ENCODE data around the gene VSX2.
A peak's percentile ranks its signal among the peaks of the same experiment; 100 is the strongest.

VSX2 gene

GRCh38 chr14:74246542-74246941 is 7.3 kb downstream of the VSX2 start:
- WGBS, result 61% methylated on average over 8 of the region's 8 CpGs
- H3K4me3 ChIP-seq (ENCODE audit: low read length), result no peak overlapping the region
- peaks cover 17% of the 10 kb centered on the region for H3K4me1 ChIP-seq (ENCODE audit: insufficient read depth, low read length)
- no peak overlapping the region for H3K9ac ChIP-seq (ENCODE audit: low read depth, low read length)
- H3K9me3 ChIP-seq (ENCODE audit: insufficient read depth, low read depth, low read length), result no peaks in the 10 kb centered on the region
- H3K36me3 ChIP-seq (ENCODE audit: insufficient read depth, low read length), result no peaks in the 10 kb centered on the region
- no peak overlapping the region for H3K27ac ChIP-seq (ENCODE audit: low read depth, low read length)
- peaks cover 55% of the 10 kb centered on the region for H3K27me3 ChIP-seq (ENCODE audit: insufficient read depth, low read length)

- H3K36me3 ChIP-seq (ENCODE audit: insufficient read depth, low read length), result no peaks in the 10 kb centered on the region
- peaks cover 9% of the 10 kb centered on the region for H3K4me1 ChIP-seq (ENCODE audit: insufficient read depth, low read length)
- no peak overlapping the region for H3K4me3 ChIP-seq (ENCODE audit: low read length)
- H3K27ac ChIP-seq (ENCODE audit: low read depth, low read length), result no peak overlapping the region
- WGBS, result 66% methylated on average over 6 of the region's 6 CpGs
- H3K27me3 ChIP-seq (ENCODE audit: insufficient read depth, low read length), result peaks cover 46% of the 10 kb centered on the region
- H3K9ac ChIP-seq (ENCODE audit: low read depth, low read length), result no peak overlapping the region
- H3K9me3 ChIP-seq (ENCODE audit: insufficient read depth, low read depth, low read length), result no peaks in the 10 kb centered on the region
Observed at GRCh38 chr14:74248017-74248416, 8.8 kb downstream of the VSX2 start.

GRCh38 chr14:74249433-74250375 is 10.5 kb downstream of the VSX2 start:
- Histone ChIP-seq H3K4me1 (ENCODE audit: insufficient read depth, low read length) (peaks cover 8% of the 10 kb centered on the region), H3K27ac (ENCODE audit: low read depth, low read length) (no peak overlapping the region), H3K27me3 (ENCODE audit: insufficient read depth, low read length) (peaks cover 31% of the 10 kb centered on the region)

GRCh38 chr14:74255281-74255680 is 16.0 kb downstream of the VSX2 start:
- H3K4me1 ChIP-seq (ENCODE audit: insufficient read depth, low read length), result no peaks in the 10 kb centered on the region
- no peak overlapping the region for H3K9ac ChIP-seq (ENCODE audit: low read depth, low read length)
- H3K36me3 ChIP-seq (ENCODE audit: insufficient read depth, low read length), result no peaks in the 10 kb centered on the region
- no peak overlapping the region for H3K4me3 ChIP-seq (ENCODE audit: low read length)
- H3K27me3 ChIP-seq (ENCODE audit: insufficient read depth, low read length), result peaks cover 33% of the 10 kb centered on the region
- no peaks in the 10 kb centered on the region for H3K9me3 ChIP-seq (ENCODE audit: insufficient read depth, low read depth, low read length)
- no peak overlapping the region for H3K27ac ChIP-seq (ENCODE audit: low read depth, low read length)
- 84% methylated on average over 3 of the region's 3 CpGs for WGBS

More at GRCh38 chr14:74249433-74250375, 10.5 kb downstream of the VSX2 start:
- Histone ChIP-seq H3K9me3 (ENCODE audit: insufficient read depth, low read depth, low read length) (no peaks in the 10 kb centered on the region), H3K4me3 (ENCODE audit: low read length) (no peak overlapping the region), H3K9ac (ENCODE audit: low read depth, low read length) (no peak overlapping the region), H3K36me3 (ENCODE audit: insufficient read depth, low read length) (no peaks in the 10 kb centered on the region)
- WGBS, result 85% methylated on average over 11 of the region's 12 CpGs

- Histone ChIP-seq H3K36me3 (ENCODE audit: insufficient read depth, low read length) (no peaks in the 10 kb centered on the region), H3K27ac (ENCODE audit: low read depth, low read length) (no peak overlapping the region), H3K9me3 (ENCODE audit: insufficient read depth, low read depth, low read length) (no peaks in the 10 kb centered on the region), H3K4me1 (ENCODE audit: insufficient read depth, low read length) (no peaks in the 10 kb centered on the region), H3K4me3 (ENCODE audit: low read length) (peak overlapping the region; percentile 72), H3K9ac (ENCODE audit: low read depth, low read length) (no peak overlapping the region), H3K27me3 (ENCODE audit: insufficient read depth, low read length) (peaks cover 31% of the 10 kb centered on the region)
- WGBS, result 16% methylated on average over 68 of the region's 68 CpGs
Observed at GRCh38 chr14:74257078-74257940, 18.1 kb downstream of the VSX2 start.

GRCh38 chr14:74257941-74258763 is 18.9 kb downstream of the VSX2 start:
- peak overlapping the region; percentile 72 for H3K4me3 ChIP-seq (ENCODE audit: low read length)
- H3K9me3 ChIP-seq (ENCODE audit: insufficient read depth, low read depth, low read length), result no peaks in the 10 kb centered on the region
- WGBS, result 5% methylated on average over 46 of the region's 56 CpGs
- H3K4me1 ChIP-seq (ENCODE audit: insufficient read depth, low read length), result no peaks in the 10 kb centered on the region
- H3K27me3 ChIP-seq (ENCODE audit: insufficient read depth, low read length), result peaks cover 31% of the 10 kb centered on the region
- H3K9ac ChIP-seq (ENCODE audit: low read depth, low read length), result peak overlapping the region; percentile 20; the same call in 1 of the 2 replicates
- H3K36me3 ChIP-seq (ENCODE audit: insufficient read depth, low read length), result no peaks in the 10 kb centered on the region
- no peak overlapping the region for H3K27ac ChIP-seq (ENCODE audit: low read depth, low read length)

GRCh38 chr14:74258764-74259035 is 19.5 kb downstream of the VSX2 start:
- H3K27ac ChIP-seq (ENCODE audit: low read depth, low read length), result no peak overlapping the region
- H3K9ac ChIP-seq (ENCODE audit: low read depth, low read length), result no peak overlapping the region
- WGBS, result 65% methylated on average over 3 of the region's 3 CpGs
- H3K4me1 ChIP-seq (ENCODE audit: insufficient read depth, low read length), result no peaks in the 10 kb centered on the region
- H3K4me3 ChIP-seq (ENCODE audit: low read length), result peak overlapping the region; percentile 72
- H3K9me3 ChIP-seq (ENCODE audit: insufficient read depth, low read depth, low read length), result no peaks in the 10 kb centered on the region
- H3K27me3 ChIP-seq (ENCODE audit: insufficient read depth, low read length), result peaks cover 30% of the 10 kb centered on the region
- no peaks in the 10 kb centered on the region for H3K36me3 ChIP-seq (ENCODE audit: insufficient read depth, low read length)

GRCh38 chr14:74259513-74259912 is 20.3 kb downstream of the VSX2 start:
- Histone ChIP-seq H3K27ac (ENCODE audit: low read depth, low read length) (no peak overlapping the region), H3K4me1 (ENCODE audit: insufficient read depth, low read length) (no peaks in the 10 kb centered on the region), H3K36me3 (ENCODE audit: insufficient read depth, low read length) (no peaks in the 10 kb centered on the region), H3K9me3 (ENCODE audit: insufficient read depth, low read depth, low read length) (no peaks in the 10 kb centered on the region), H3K9ac (ENCODE audit: low read depth, low read length) (no peak overlapping the region), H3K27me3 (ENCODE audit: insufficient read depth, low read length) (peaks cover 30% of the 10 kb centered on the region), H3K4me3 (ENCODE audit: low read length) (no peak overlapping the region)
- WGBS, result 92% methylated on average over 12 of the region's 12 CpGs

GRCh38 chr14:74260525-74261233 is 21.4 kb downstream of the VSX2 start:
- Histone ChIP-seq H3K9ac (ENCODE audit: low read depth, low read length) (no peak overlapping the region), H3K27me3 (ENCODE audit: insufficient read depth, low read length) (peaks cover 30% of the 10 kb centered on the region), H3K27ac (ENCODE audit: low read depth, low read length) (no peak overlapping the region), H3K4me1 (ENCODE audit: insufficient read depth, low read length) (no peaks in the 10 kb centered on the region), H3K36me3 (ENCODE audit: insufficient read depth, low read length) (no peaks in the 10 kb centered on the region), H3K9me3 (ENCODE audit: insufficient read depth, low read depth, low read length) (no peaks in the 10 kb centered on the region), H3K4me3 (ENCODE audit: low read length) (no peak overlapping the region)
- WGBS, result 93% methylated on average over 29 of the region's 29 CpGs

- H3K9me3 ChIP-seq (ENCODE audit: insufficient read depth, low read depth, low read length), result no peaks in the 10 kb centered on the region
- H3K27me3 ChIP-seq (ENCODE audit: insufficient read depth, low read length), result peaks cover 30% of the 10 kb centered on the region
- no peak overlapping the region for H3K9ac ChIP-seq (ENCODE audit: low read depth, low read length)
Observed at GRCh38 chr14:74261288-74261687, 22.0 kb downstream of the VSX2 start.

More at GRCh38 chr14:74261288-74261687, 22.0 kb downstream of the VSX2 start:
- no peak overlapping the region for H3K4me3 ChIP-seq (ENCODE audit: low read length)
- H3K4me1 ChIP-seq (ENCODE audit: insufficient read depth, low read length), result no peaks in the 10 kb centered on the region
- no peak overlapping the region for H3K27ac ChIP-seq (ENCODE audit: low read depth, low read length)
- H3K36me3 ChIP-seq (ENCODE audit: insufficient read depth, low read length), result no peaks in the 10 kb centered on the region
- WGBS, result 80% methylated on average over 4 of the region's 4 CpGs

Data from HUES64 (cell line).